Measurements from ENCODE around the gene CDKN2C.
"Not testable (repeated sequence)": the region's sequence is repeated elsewhere in the genome, so short reads cannot be mapped to it uniquely, and the experiment has no call there.

- TF ChIP-seq CTCF (IDR thresholded peaks at IDR 0.05 in 2 of 3, conservative IDR thresholded peaks at IDR 0.05 in 1 of 3; ENCODE audit: borderline replicate concordance in 1 of 3, insufficient read depth in 1 of 3, low read depth in 2 of 3, low read length in 2 of 3); JUND (IDR thresholded peaks at IDR 0.05); TCF7L2 (IDR thresholded peaks at IDR 0.05; ENCODE audit: borderline replicate concordance, extremely low read depth, insufficient read depth, insufficient read length); POLR2AphosphoS5 (IDR thresholded peaks at IDR 0.05; ENCODE audit: low read depth, low read length); POLR2A (IDR thresholded peaks at IDR 0.05; ENCODE audit: borderline replicate concordance, extremely low read depth, insufficient read depth, insufficient read length); ZBTB33 (IDR thresholded peaks at IDR 0.05; ENCODE audit: extremely low read depth, insufficient replicate concordance, low read length): not testable (repeated sequence)
Measured at GRCh38 chr1:50999375-50999774, 29.3 kb downstream of the CDKN2C start.

Measured in HCT116 (cell line).